ENCODE measurements around the gene RUVBL1.
"Not testable (repeated sequence)": the region's sequence is repeated elsewhere in the genome, so short reads cannot be mapped to it uniquely, and the experiment has no call there.

Gene RUVBL1

DNA sequence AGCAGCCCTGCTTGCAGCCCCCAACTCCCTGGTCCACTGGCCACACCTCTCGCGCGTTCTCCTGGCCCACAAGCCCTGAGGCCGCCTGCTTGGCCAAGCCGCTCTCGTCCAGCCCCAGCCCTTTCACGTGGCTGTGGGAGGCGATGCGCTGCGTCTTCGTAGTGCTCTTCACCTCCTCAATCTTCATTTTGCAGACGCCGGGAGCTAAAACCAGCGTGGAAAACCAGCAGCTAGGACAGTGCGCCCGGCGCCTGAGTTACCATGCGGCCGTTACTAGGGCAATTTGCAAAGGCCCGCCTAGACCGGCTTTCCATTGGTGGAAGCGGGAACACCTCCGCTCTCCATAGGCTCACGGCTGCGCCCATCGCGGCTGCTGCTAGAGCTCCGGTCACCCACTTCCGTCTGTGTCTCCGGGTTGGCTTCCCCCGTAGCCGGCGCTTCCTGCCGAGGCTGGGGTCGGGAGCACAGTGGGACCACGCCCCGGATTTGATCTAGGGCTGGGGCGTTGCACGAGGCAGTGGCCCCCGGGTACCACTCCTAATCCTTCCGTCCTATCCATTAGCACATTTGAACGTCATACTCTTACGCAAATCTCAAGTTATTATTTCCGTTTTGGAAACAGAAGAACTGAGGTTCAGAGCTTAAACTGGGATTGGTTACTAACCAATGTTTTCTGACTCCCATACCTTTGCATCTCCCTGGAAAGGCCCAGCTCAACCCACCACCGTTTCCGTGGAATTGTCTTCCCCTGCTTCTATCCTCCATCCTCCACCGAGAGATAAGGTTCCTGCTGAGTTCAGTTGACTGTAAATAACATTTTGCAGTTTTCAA, at the start of gene RUVBL1:
TSS of gene RUVBL1 (minus strand) at position 275 of the 831 bp plus-strand sequence. CDS start at position 187, 88 bp downstream.
- peak; percentile 96 to 97 for DNase-seq

DNA sequence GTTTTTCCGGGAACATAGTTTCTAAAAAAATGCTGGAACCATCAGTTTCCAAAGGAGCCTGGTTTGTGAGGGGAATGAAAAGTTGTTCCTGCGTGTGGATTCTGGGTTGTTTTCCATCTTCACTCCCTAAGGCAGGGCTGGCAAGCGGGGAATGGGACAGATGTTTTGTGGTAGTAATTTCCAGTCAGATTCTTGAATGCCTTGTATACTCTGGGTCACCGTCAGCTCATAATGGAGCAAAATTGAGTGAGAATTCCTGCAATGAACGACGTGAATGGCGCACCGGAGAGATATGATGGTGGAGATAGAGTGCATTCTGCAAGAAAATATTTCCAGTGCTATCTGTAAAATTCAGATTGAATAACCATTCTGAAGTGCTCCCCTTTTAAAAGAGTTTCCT, 49.6 kb upstream of the RUVBL1 start:
- no peak for DNase-seq

DNA sequence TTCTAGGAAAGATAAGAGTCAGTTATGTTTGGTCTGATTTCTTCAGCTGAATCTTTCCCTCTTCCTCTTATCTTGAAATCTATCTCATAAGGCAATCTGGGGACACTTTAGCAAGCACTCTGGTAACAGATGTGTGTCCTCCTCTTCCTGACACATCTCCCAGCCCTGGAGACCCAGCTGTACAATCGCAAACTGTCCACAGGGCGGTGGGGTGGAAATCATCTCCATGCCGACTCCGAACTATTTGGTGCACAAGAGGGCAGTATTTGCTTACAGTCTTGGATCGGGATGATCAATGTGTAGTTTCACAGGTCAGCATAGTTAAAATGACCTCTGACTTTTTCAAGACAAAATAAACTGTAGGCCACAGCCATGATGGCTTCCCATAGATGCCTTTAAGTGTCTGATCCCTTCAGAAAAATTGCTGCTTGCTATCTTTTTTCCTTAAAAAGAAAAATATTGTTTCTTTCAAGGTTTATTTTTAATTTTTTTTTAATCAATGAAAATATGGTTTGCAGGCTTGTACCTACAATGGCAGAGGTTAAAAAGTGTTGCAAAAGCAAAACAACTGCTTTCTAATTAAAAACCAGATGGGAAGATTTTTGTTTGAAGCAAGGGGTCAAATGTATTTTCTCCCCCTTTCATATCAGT, 47.4 kb upstream of the RUVBL1 start:
- peak; percentile 53 to 63 for DNase-seq

DNA sequence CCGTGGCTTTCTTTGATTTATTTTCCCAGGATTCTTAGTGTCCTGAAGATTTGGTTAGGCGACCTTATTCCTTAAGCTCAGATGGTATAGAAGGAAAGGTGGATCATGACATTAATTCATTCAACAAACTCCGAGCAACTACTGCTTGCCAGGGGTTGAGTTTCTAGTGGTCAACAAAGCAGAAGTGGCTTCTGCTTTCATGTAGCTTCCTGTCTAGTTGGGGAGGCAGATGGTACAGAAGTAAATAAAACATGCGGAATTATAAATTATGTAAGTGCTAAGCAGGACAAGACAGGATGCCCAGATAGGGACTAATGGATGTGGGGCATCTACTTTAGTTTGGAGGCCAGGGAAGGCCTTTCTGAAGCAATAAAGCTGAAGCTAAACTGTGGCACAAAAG, 45.2 kb upstream of the RUVBL1 start:
- no peak for DNase-seq

DNA sequence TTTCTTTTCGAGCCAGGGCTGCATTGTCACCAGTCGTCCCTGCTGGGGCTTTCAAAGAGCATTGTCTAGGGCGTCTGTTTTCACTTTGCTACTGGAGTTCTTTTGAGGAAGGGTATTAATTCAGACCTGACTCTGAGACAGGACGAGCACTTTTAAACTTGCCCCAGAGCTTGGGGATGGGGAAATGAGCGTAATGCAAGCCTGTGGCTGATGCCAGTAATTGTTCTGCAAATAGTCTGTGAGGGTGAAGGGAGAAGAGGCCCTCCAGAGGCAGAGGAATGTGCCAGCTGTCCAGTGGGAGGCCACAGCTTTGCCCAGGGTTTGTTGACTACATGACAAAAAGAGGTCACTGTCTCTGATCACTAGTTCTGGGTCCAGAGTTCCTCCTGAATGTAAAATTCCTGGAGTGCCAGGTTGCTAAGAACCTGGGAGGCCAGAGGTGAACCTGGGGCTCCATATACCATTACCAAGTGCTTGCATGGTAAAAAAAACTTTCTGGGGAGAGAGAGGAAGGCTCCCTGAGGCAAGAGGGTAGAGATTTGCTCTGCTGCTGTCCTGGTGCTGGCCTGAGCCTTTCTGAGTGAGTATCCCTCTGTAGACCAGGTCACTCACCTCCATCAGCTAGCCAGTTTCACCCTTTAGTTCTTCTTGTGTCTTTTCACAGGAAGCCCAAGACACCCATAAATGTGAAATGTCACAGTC, 44.5 kb upstream of the RUVBL1 start:
- no peak for DNase-seq

DNA sequence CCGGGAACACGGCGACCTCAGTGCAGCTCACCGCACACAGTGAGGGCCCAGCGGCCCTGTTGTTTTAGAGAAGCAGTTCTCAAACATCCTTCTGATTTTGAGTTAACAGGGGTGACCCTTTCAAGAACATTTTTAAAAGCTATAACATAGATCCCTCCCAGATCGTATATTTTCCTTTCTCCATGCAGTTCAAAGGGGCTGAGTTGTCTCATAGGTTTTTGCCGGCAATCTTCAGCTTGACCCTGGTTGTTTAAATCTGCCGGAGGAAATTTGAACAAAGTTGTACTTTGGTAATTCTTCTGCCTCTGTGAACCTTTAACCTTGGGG, 44.0 kb upstream of the RUVBL1 start:
- DNase-seq: no peak

DNA sequence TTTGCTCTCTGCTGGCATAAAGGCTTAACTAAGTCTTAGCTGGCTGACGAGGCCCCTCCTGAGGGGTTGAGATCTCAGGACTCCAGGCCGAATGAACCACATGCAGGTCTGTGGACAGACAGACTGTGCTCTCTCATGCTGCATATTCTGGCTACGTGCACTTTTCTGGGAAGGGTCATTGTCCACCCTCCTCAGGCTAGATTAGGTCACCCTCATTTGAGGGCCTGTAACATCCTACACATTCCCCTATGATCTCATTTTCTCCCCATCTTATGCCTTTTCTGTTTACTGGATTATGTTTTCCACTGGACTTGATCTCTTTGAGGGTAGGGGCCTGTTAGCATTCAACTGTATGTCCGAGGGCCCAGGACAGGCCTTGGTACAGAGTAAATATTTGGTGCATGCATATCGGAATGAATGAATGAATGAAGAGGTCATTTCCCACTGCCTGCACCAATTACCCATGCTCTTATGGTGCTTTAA, 43.4 kb upstream of the RUVBL1 start:
- no peak for DNase-seq

DNA sequence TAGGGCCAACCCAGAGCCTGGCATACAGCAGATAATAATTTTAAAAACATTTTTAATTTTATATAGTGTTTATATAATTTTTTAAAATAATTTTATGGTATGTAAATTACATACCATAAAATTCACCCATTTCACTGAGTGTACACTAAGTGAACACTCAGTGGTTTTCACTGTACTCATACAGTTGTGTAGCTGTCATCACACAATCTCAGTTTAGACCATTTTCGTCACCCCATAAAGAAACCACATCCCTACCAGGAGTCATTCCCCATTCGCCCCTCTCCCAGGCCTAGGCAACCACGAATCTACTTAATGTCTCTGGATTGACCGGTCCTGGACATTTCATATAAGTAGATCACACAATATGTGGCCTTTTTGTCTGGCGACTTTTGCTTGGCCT, 39.8 kb upstream of the RUVBL1 start:
- DNase-seq: no peak

DNA sequence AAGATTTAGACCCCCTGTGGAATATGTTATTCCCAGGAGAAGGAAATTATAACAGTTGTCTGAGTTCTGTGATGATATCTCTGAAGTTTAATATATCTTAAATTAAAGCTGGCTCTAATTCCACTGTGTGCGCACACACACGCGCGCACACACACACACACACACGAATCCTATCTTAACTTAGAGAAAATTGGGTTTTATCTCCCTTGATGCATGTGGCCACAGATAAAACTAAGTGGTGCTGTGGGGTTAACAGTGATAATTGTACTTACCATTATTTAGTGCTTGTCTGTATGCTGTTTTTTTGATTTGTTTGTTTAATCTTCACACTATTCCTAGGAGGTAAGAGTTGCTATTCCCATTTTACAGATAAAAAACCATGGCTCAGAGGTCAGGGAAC, 37.0 kb upstream of the RUVBL1 start:
- no peak for DNase-seq

DNA sequence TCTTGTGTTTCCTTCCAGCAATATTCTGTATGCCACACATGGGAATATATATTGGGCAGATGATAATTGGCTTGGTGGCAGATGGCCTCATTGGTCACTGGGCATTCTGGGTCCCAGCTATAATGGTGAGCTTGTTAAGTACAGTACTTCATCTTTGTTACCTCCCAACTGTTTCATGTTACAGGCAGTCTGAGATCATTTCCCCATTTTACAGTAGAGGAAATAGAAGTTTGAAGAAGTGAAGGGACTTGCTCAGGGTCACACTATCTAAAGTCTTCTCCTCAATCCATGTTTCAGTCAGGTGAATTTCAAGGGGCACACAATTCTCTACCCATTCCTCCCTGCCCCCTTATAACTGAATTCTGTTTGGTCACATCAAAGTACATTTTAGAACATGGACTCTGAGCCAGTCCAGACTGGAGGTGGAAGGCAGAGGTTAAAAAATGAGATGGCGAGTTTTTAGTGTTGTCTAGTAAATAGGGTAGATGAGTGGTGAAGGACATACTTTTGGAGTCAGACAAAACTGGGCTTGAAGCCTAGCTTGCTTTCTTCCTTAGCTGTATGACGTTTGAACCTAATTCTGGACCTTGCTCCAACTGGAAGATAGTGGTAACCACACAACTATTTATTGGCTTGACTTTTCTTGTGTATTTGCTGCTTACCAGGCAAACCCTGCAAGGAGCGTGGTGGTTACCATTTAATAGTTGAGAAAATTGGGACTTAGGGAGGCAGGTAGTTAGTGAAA, 32.2 kb upstream of the RUVBL1 start:
- peak; percentile 47 to 49 for DNase-seq

DNA sequence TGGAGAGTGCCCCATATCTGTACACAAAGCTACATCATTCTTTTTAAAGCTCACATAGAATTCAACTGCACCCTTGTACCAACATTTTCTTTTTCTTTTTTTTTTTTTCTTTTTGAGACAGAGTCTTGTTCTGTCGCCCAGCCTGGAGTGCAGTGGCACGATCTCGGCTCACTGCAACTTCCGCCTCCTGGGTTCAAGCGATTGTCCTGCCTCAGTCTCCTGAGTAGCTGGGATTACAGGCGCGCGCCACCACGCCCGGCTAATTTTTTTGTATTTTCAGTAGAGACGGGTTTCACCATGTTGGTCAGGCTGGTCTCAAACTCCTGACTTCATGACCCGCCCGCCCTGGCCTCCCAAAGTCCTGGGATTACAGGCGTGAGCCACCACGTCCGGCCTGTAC, 30.7 kb upstream of the RUVBL1 start:
- not testable (repeated sequence) for DNase-seq

DNA sequence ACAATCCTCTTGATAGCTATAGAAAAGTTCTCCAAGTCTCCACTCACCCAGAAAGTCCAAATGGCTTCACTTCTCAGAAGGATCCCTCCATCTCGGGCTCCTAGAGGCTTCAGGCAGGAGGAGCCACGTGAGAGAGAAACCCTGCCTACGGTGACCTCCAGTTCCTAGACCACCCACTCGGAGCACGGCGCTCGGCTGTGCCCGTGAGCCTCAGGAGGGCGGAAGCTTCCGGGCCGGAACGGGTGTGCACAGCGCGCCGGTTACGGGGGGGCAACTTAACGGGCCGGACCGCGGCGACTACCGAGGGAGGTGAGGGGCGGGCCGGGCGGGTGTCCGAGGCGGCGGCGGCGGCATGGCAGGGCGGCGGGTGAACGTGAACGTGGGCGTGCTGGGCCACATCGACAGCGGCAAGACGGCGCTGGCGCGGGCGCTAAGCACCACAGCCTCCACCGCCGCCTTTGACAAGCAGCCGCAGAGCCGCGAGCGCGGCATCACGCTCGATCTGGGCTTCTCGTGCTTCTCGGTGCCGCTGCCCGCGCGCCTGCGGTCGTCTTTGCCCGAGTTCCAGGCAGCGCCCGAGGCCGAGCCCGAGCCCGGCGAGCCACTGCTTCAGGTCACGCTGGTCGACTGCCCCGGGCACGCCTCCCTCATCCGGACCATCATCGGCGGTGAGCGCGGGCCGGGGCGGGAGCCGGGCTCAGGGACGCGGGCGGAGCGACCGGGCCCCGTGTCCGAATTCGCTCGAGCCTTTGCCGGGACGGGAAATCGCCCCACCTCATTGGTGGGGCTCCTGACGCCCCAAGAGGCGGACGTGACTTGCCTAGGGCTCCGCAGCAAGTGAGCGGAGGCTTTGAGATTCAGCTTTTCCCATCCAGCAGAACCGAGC, 29.8 kb upstream of the RUVBL1 start, which contains the start of gene EEFSEC:
TSS of gene EEFSEC (plus strand) at position 326 of the 886 bp plus-strand sequence. CDS start at position 353, 27 bp downstream.
- peak; percentile 65 to 75 for DNase-seq

DNA sequence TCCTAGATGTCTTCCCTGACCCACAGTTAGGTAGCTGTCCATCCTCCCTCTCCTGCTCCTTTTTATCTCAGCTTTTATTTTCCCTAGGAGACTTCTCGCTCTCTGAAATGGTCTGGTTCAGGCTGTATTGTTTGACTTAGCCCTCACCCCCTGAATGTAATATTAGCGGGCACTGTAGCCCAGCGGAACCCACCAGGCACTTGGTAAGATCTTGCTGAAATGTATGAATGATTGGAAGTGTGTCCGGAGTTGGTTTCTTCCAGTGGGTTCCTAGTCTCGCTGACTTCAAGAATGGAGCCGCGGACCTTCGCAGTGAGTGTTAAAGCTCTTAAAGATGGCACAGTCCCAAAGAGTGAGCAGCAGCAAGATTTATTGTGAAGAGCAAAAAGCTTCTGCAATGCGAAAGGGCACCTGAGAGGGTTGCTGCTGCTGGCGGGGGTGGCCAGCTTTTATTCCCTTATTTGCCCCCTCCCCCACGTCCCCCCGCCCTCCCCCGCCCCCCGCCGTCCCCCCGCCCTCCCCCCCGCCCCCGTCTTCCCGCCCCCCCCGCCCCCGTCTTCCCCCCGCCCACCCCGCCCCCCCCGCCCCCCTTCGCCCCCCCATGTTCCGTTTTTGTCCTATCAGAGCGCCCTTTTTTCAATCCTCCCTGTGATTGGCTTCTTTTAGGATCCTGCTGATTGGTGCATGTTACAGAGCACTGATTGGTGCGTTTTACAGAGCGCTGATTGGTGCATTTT, 29.0 kb upstream of the RUVBL1 start:
- DNase-seq: no peak

DNA sequence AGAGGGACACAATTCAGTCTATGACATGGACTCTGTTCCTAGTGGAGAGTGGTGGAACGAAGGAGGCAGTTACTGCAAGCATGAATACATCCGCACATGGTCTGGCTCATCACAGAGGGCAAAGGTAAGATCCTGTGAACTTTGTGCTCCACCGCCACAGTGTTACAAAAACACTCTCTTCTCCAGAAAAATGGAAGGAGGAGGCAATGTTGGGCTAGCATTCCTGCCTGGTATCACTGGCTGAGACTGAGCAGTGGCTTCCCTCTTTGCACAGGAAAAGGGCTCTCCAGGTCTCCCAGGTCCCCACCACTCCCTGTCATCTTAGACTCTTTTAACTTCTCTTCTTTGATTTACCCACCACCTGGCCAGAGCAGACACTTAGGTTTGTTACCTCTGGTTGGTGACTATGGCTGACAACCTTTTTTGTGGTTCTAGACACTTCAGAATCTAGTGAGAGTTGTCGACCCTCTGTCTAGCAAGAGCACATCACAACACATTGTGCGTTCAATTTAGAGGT, 28.2 kb upstream of the RUVBL1 start:
- no peak for DNase-seq

DNA sequence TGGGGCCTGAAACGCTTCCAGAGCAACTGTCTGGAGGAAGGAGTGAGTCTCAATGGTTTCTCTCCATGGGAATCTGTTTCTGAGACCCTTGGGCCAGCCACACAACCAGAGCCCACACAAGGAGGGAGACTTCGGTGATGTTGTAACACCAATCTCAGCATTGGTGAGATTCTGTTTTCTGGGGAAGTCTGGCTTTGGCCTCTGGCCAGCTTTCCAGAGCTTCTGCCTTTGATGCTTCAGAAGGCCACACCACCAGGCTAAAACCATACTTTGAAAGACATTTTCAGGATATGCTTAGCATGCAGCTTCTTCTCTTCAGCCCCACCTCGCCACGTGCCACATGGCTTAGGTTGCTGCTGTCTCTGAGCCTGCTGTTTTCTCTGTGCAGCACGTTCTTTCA, 26.0 kb upstream of the RUVBL1 start:
- peak; percentile 15 to 44 for DNase-seq

DNA sequence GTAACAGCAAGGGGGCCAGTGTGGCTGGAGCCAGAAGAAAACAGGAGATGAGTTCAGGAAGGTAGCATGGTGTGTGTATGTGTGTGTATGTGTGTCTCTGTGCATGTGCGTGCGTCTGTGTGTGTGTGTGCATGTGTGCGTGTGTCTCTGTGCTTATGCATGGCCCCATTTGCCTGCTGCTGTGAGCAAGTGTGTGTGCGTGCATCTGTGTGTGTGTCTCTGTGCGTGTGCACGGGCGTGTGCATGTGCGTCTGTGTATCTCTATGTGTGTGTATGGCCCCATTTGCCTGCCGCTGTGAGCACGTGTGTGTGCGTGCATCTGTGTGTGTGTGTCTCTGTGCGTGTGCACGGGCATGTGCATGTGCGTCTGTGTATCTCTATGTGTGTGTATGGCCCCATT, 22.6 kb upstream of the RUVBL1 start:
- no peak for DNase-seq

DNA sequence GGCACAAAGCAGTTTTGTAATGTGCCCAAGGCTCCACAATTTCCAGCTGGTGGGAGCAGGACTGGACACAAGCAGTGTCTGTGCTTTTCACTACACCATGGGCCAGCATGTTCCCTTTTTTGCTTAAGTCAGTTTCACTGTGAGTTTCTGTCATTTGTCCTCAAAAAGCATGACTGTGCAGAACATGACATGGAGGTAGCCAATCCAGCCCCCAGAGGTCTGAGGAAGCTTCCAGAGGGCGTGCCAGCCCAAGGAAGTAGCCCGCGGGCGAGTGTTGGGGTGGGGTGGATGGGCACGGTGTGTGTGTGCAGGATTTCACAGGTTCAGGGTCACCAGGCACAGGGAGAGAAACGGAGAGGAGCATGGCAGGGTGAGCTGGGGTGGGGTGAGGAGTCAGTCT, 21.7 kb upstream of the RUVBL1 start:
- DNase-seq: peak; percentile 81 to 83

DNA sequence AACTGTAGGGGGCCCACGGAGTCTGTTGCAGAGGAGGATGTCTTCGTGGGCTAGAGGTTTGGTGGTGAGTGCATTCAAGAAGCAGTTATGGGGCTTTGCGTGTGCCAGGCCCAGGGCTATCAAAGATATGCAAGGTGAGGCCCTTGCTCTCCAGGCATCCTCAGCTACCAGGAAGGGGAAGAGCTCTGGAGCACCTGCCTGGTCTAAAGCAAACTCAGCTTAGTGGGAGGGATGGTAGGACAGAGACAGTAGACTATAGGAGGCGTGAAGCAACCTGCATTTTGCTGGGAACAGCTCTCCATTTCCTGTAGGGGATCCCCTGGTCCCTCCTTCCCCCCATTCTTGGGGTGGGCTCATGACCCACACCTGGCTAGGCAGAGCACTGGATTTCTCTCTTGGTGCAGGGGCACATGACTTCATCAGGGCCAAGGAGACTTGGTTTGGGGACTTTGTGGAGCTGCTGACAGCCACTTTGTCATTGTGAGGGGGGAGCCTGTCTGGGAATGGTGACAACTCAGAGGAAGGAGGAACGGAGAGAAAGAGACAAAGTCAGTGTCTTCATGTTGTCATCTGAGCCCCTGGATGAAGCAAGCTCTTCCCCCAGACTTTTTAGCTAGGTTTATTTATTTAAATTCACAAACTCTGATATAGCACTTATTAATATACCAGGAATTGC, 21.0 kb upstream of the RUVBL1 start:
- peak in 1 of 2 donors; percentile 15 for DNase-seq

DNA sequence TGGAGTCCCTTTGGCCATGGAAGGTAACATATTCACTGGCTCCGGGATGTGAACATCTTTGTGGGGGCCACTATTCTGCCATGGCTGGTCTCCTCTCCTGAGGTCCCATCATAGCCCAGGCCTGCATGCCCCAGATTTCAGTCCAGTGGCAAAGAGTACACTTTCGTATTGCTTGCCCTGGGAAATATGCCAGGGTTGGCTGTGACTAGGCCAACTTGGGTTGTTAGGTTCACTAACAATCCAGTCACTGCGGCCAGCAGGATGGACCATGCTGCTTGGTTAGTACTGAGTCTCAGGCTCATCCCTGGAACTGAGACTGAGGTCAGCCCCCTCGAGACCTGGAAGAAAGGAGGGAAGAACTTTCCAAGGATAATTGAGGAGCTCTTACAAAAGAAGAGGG, 19.9 kb upstream of the RUVBL1 start:
- DNase-seq: no peak

DNA sequence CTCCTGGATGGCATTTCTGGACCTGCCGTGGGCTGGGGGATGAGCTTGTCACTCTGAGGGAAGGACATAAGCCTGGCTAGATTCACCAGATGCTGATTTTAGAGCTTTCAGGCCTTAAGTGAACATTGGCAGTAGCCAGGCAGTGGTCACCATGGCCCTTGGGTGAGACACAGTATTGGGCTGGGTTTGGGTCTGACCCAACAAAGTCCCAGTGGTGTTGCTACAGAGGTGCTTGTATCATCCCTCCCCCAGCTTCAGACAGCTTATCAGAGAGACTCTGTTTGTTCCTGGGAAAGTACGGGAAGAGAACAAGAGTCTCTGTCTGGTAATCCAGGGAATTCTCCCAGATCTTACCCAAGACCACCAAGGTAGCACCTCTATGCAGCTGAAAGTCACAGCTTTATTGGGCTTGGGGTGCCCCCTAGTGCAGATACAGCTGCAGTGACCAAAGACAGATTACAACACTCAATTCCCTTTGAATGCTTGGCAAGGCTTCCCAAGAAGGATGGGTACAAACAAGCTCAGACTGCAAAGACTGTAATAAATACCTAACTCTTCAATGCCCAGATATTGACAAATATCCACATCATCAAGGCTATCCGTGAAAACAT, 9.8 kb upstream of the RUVBL1 start:
- DNase-seq: peak; percentile 53 to 67
